Hematopoietic multipotent progenitor cell treated with erythropoietin and hydrocortisone succinate and interleukin-3 and kit ligand, for 17 days (in vitro differentiated cells): ENCODE data around the gene MLXIP.
A peak's percentile ranks its signal among the peaks of the same experiment; 100 is the strongest.

Experiments
- DNase-seq: peaks from one replicate; pipeline ENCODE4 v3.0.0-alpha.2; 2015; ENCODE audit warnings: low spot score

MLXIP gene

GRCh38 chr12:122185494-122186082, 107.0 kb downstream of the MLXIP start:
- no peak for DNase-seq

- DNase-seq: no peak
These were observed 108.9 kb downstream of the MLXIP start for GRCh38 chr12:122187466-122187865.

- no peak for DNase-seq
These were observed 111.3 kb downstream of the MLXIP start for GRCh38 chr12:122189626-122190475.

GRCh38 chr12:122190842-122191668, 112.5 kb downstream of the MLXIP start:
- DNase-seq: peak; percentile 62

- no peak for DNase-seq
These were observed 113.9 kb downstream of the MLXIP start for GRCh38 chr12:122192441-122192840.

- no peak for DNase-seq
These were observed 116.2 kb downstream of the MLXIP start for GRCh38 chr12:122194804-122195203.

GRCh38 chr12:122195405-122195804, 116.8 kb downstream of the MLXIP start:
- no peak for DNase-seq
